ENCODE measurements around the gene TTLL6. TPM values are rescaled to one million over a fixed set of nuclear protein-coding genes. Genes with fewer than 3 reads are reported as not detected.

TTLL6 gene
- total RNA-seq, 2 experiments from 2014 or later, result not detected

GRCh38 chr17:48737330-48738043, 79.5 kb downstream of the TTLL6 start:
- Mint-ChIP-seq H3K27me3 (peaks cover 86% of the 10 kb centered on the region), H3K4me1 (ENCODE audit: low read depth) (peaks cover 21% of the 10 kb centered on the region), H3K4me3 (no peak overlapping the region), H3K27ac (no peak overlapping the region), H3K9me3 (no peaks in the 10 kb centered on the region), H3K36me3 (ENCODE audit: low read depth) (no peaks in the 10 kb centered on the region)
- POLR2A ChIA-PET, result interaction anchor here (1.1 to 1.6 kb wide), 2 partner anchors 10 to 101 kb away, joined by 3 read pairs; no protein-coding TSS in a partner anchor
- intact Hi-C loops (cut with micrococcal nuclease), result no loop called here
- no peak for ATAC-seq
- no peak for DNase-seq
- CTCF ChIA-PET, result interaction anchor here (0.7 to 8.5 kb wide), 10 partner anchors 9 to 147 kb away, joined by 3 to 82 read pairs (median 4); partner anchors contain the start of genes HOXB13 and PRAC2
- no peak for TF ChIP-seq CTCF (IDR thresholded peaks at IDR 0.05)

- ATAC-seq (no peak), DNase-seq (no peak)
- Mint-ChIP-seq H3K36me3 (ENCODE audit: low read depth) (no peaks in the 10 kb centered on the region), H3K9me3 (no peaks in the 10 kb centered on the region), H3K27me3 (peaks cover 89% of the 10 kb centered on the region), H3K27ac (no peak overlapping the region), H3K4me1 (ENCODE audit: low read depth) (peaks cover 25% of the 10 kb centered on the region), H3K4me3 (no peak overlapping the region)
- intact Hi-C loops (cut with micrococcal nuclease), result no loop called here
- POLR2A ChIA-PET, result interaction anchor here (0.5 to 0.6 kb wide), 2 partner anchors 29 to 41 kb away, joined by 3 read pairs; no protein-coding TSS in a partner anchor
- TF ChIP-seq CTCF (IDR thresholded peaks at IDR 0.05), result no peak
- CTCF ChIA-PET, result interaction anchor here (1.0 to 8.5 kb wide), 4 partner anchors 10 to 72 kb away, joined by 3 to 82 read pairs (median 6); partner anchors contain the start of gene PRAC2
These were observed 82.0 kb downstream of the TTLL6 start for GRCh38 chr17:48735062-48735351.

- peaks cover 27% of the 10 kb centered on the region for H3K4me1 Mint-ChIP-seq (ENCODE audit: low read depth)
- peaks cover 93% of the 10 kb centered on the region for H3K27me3 Mint-ChIP-seq
- intact Hi-C loops (cut with micrococcal nuclease), result no loop called here
- H3K36me3 Mint-ChIP-seq (ENCODE audit: low read depth), result no peaks in the 10 kb centered on the region
- CTCF ChIA-PET, result interaction anchor here (0.6 to 8.5 kb wide), 5 partner anchors 9 to 98 kb away, joined by 3 to 82 read pairs (median 6); partner anchors contain the start of gene PRAC2
- no peaks in the 10 kb centered on the region for H3K9me3 Mint-ChIP-seq
- no peak for DNase-seq
- no peak overlapping the region for H3K27ac Mint-ChIP-seq
- no peak overlapping the region for H3K4me3 Mint-ChIP-seq
- no peak for ATAC-seq
- POLR2A ChIA-PET, result interaction anchor here (0.5 kb wide), 1 partner anchor 40 kb away, joined by 3 read pairs; no protein-coding TSS in a partner anchor
- no peak for TF ChIP-seq CTCF (IDR thresholded peaks at IDR 0.05)
These were observed 82.5 kb downstream of the TTLL6 start for GRCh38 chr17:48734333-48735061.

- H3K36me3 Mint-ChIP-seq (ENCODE audit: low read depth), result no peaks in the 10 kb centered on the region
- peak overlapping the region; percentile 25 for H3K4me3 Mint-ChIP-seq
- peaks cover 92% of the 10 kb centered on the region for H3K27me3 Mint-ChIP-seq
- DNase-seq (no peak), ATAC-seq (no peak)
- H3K4me1 Mint-ChIP-seq (ENCODE audit: low read depth), result peaks cover 24% of the 10 kb centered on the region
- intact Hi-C loops (cut with micrococcal nuclease), result no loop called here
- peak; percentile 18 for TF ChIP-seq CTCF (IDR thresholded peaks at IDR 0.05)
- H3K9me3 Mint-ChIP-seq, result no peaks in the 10 kb centered on the region
- H3K27ac Mint-ChIP-seq, result no peak overlapping the region
- POLR2A ChIA-PET, result no interaction called here
- CTCF ChIA-PET, result interaction anchor here (0.6 to 8.5 kb wide), 4 partner anchors 9 to 97 kb away, joined by 3 to 82 read pairs (median 8); partner anchors contain the start of gene PRAC2
These were observed 83.2 kb downstream of the TTLL6 start for GRCh38 chr17:48733632-48734328.
